H9 (cell line): Measurements from ENCODE around the gene IFT81. TPM values are rescaled to one million over a fixed set of nuclear protein-coding genes. Genes with fewer than 3 reads are reported as not detected.
A peak's percentile ranks its signal among the peaks of the same experiment; 100 is the strongest.

Experiments
- DNase-seq: peaks from one replicate; pipeline ENCODE4 v3.0.0-alpha.2; 2017
- H2AFZ ChIP-seq: one replicate; pipeline ENCODE4 v1.6.1; 2013; ENCODE audit warnings: mild to moderate bottlenecking, low read length, control low read depth, moderate library complexity
- H2AK5ac ChIP-seq: 2 replicates; pipeline ENCODE4 v1.6.1; 2013; ENCODE audit warnings: low read length, control low read depth, mixed read lengths; ENCODE audit not compliant: insufficient read length
- H2BK120ac ChIP-seq: one replicate; pipeline ENCODE4 v1.6.1; 2013; ENCODE audit warnings: low read depth, mild to moderate bottlenecking, low read length, control low read depth, inconsistent platforms; ENCODE audit not compliant: poor library complexity, severe bottlenecking
- H2BK12ac ChIP-seq: 2 replicates; pipeline ENCODE4 v1.6.1; 2013; ENCODE audit warnings: low read length, control low read depth, mixed read lengths, low read depth; ENCODE audit not compliant: insufficient read length
- H2BK15ac ChIP-seq: 2 replicates; pipeline ENCODE4 v1.6.1; 2013; ENCODE audit warnings: low read depth, low read length, control low read depth
- H2BK20ac ChIP-seq: one replicate; pipeline ENCODE4 v1.6.1; 2013; ENCODE audit warnings: low read depth, mild to moderate bottlenecking, low read length, control low read depth, inconsistent platforms; ENCODE audit not compliant: poor library complexity, severe bottlenecking
- H2BK5ac ChIP-seq: 2 replicates; pipeline ENCODE4 v1.6.1; 2013; ENCODE audit warnings: low read length, control low read depth, mixed read lengths; ENCODE audit not compliant: insufficient read length
- H3K14ac ChIP-seq: 2 replicates; pipeline ENCODE4 v1.6.1; 2013; ENCODE audit warnings: low read length, control low read depth; ENCODE audit not compliant: insufficient read depth
- H3K18ac ChIP-seq: 2 replicates; pipeline ENCODE4 v1.6.1; 2013; ENCODE audit warnings: low read depth, mild to moderate bottlenecking, mixed read lengths, low read length, control low read depth; ENCODE audit not compliant: insufficient read length
- H3K23ac ChIP-seq: 2 replicates; pipeline ENCODE4 v1.6.1; 2013; ENCODE audit warnings: low read length, control low read depth, mixed read lengths, low read depth; ENCODE audit not compliant: insufficient read length
- H3K23me2 ChIP-seq: 2 replicates; pipeline ENCODE4 v1.6.1; 2013; ENCODE audit warnings: low read depth, mild to moderate bottlenecking, mixed read lengths, low read length, control low read depth; ENCODE audit not compliant: insufficient read length, poor library complexity, severe bottlenecking
- H3K27ac ChIP-seq: 2 replicates; pipeline ENCODE4 v1.5.1; 2013; ENCODE audit warnings: low read length, control low read depth, mixed read lengths, low read depth; ENCODE audit not compliant: insufficient read length
- H3K27me3 ChIP-seq: 2 replicates; pipeline ENCODE4 v1.6.1; 2013; ENCODE audit warnings: low read length, control low read depth, inconsistent platforms; ENCODE audit not compliant: insufficient read depth
- H3K4ac ChIP-seq: 2 replicates; pipeline ENCODE4 v1.6.1; 2013; ENCODE audit warnings: low read depth, mild to moderate bottlenecking, control low read depth, inconsistent platforms, low read length, moderate library complexity
- H3K4me1 ChIP-seq: 2 replicates; pipeline ENCODE4 v1.6.1; 2013; ENCODE audit warnings: low read length, control low read depth, inconsistent platforms; ENCODE audit not compliant: insufficient read depth
- H3K4me2 ChIP-seq: 2 replicates; pipeline ENCODE4 v1.6.1; 2013; ENCODE audit warnings: low read length, control low read depth, mixed read lengths; ENCODE audit not compliant: insufficient read length, insufficient read depth
- H3K56ac ChIP-seq: 2 replicates; pipeline ENCODE4 v1.6.1; 2013; ENCODE audit warnings: low read depth, mild to moderate bottlenecking, mixed read lengths, low read length, control low read depth; ENCODE audit not compliant: insufficient read length
- H3K79me1 ChIP-seq: 2 replicates; pipeline ENCODE4 v1.6.1; 2013; ENCODE audit warnings: low read depth, mild to moderate bottlenecking, moderate library complexity, low read length, control low read depth, inconsistent platforms; ENCODE audit not compliant: insufficient read depth, poor library complexity, severe bottlenecking
- H3K79me2 ChIP-seq: 2 replicates; pipeline ENCODE4 v1.6.1; 2013; ENCODE audit warnings: low read length, control low read depth, inconsistent platforms; ENCODE audit not compliant: insufficient read depth
- H3K9ac ChIP-seq: 2 replicates; pipeline ENCODE4 v1.6.1; 2013; ENCODE audit warnings: low read length, control low read depth, mixed read lengths; ENCODE audit not compliant: insufficient read length; ENCODE audit errors: extremely low read depth
- H3K9me3 ChIP-seq: one replicate; pipeline ENCODE4 v1.6.1; 2013; ENCODE audit warnings: low read depth, low read length, inconsistent platforms; ENCODE audit not compliant: control insufficient read depth
- H3T11ph ChIP-seq: one replicate; pipeline ENCODE4 v1.6.1; 2013; ENCODE audit warnings: mild to moderate bottlenecking, low read length, control low read depth, inconsistent platforms
- H4K20me1 ChIP-seq: one replicate; pipeline ENCODE4 v1.6.1; 2013; ENCODE audit not compliant: control insufficient read depth, insufficient read length, insufficient read depth
- H4K5ac ChIP-seq: 2 replicates; pipeline ENCODE4 v1.6.1; 2013; ENCODE audit warnings: low read depth, mild to moderate bottlenecking, mixed read lengths, low read length, control low read depth; ENCODE audit not compliant: insufficient read length
- H4K8ac ChIP-seq: replicated peaks from 2 replicates; pipeline ENCODE4 v1.6.1; 2013; ENCODE audit warnings: low read length, control low read depth, mixed read lengths, low read depth; ENCODE audit not compliant: insufficient read length
- H4K91ac ChIP-seq: 2 replicates; pipeline ENCODE4 v1.6.1; 2013; ENCODE audit warnings: low read depth, mild to moderate bottlenecking, moderate library complexity, mixed read lengths, low read length, control low read depth; ENCODE audit not compliant: insufficient read length
- H3K27ac Mint-ChIP-seq, 3 experiments: 2 replicates in 2 of 3; 3 replicates in 1 of 3; pipeline ENCODE4 v1.8.0; 2020 to 2021; ENCODE audit warnings: mixed read lengths in 3 of 3, mild to moderate bottlenecking in 1 of 3, moderate library complexity in 1 of 3
- H3K27me3 Mint-ChIP-seq: 2 replicates; pipeline ENCODE4 v1.8.0; 2021; ENCODE audit warnings: low read depth, mild to moderate bottlenecking, moderate library complexity, mixed read lengths
- H3K36me3 Mint-ChIP-seq, 3 experiments: 2 replicates in 2 of 3; 3 replicates in 1 of 3; pipeline ENCODE4 v1.8.0; 2020 to 2021; ENCODE audit warnings: low read depth in 3 of 3, mixed read lengths in 3 of 3; ENCODE audit not compliant: insufficient read depth in 1 of 3
- H3K4me1 Mint-ChIP-seq, 2 experiments: 2 replicates each; pipeline ENCODE4 v1.8.0; 2020; ENCODE audit warnings: mixed read lengths in 2 of 2
- H3K4me3 Mint-ChIP-seq, 2 experiments: 2 replicates in 1 of 2; 3 replicates in 1 of 2; pipeline ENCODE4 v1.8.0; 2020 to 2021; ENCODE audit warnings: mild to moderate bottlenecking in 2 of 2, mixed read lengths in 2 of 2, moderate library complexity in 1 of 2
- H3K9me3 Mint-ChIP-seq, 2 experiments: 2 replicates in 1 of 2; 3 replicates in 1 of 2; pipeline ENCODE4 v1.8.0; 2020; ENCODE audit warnings: mild to moderate bottlenecking in 2 of 2, mixed read lengths in 2 of 2, moderate library complexity in 1 of 2
- CTCF ChIP-seq: fragments of 200-600 bp; sonication (generic); conservative IDR thresholded peaks from 3 replicates; pipeline ENCODE4 v1.8.0; 2021; ENCODE audit warnings: antibody characterized with exemption, mild to moderate bottlenecking
- WGBS: extraction: QIAGEN DNeasy Blood & Tissue Kit; methylation state at CpG from one replicate; pipeline ENCODE4 v1.1.7; 2013; ENCODE audit warnings: missing lambda C conversion rate, low lambda C conversion rate, mixed read lengths; ENCODE audit not compliant: insufficient read length; ENCODE audit errors: extremely low coverage; 5-methylcytosine and 5-hydroxymethylcytosine counted together
- total RNA-seq: library from RNA; stranded (reverse); gene quantifications from 2 replicates; pipeline ENCODE4 v1.2.1, GENCODE V29; 2021

Gene IFT81
- total RNA-seq, 1 experiment from 2014 or later = 9.3 TPM

DNA sequence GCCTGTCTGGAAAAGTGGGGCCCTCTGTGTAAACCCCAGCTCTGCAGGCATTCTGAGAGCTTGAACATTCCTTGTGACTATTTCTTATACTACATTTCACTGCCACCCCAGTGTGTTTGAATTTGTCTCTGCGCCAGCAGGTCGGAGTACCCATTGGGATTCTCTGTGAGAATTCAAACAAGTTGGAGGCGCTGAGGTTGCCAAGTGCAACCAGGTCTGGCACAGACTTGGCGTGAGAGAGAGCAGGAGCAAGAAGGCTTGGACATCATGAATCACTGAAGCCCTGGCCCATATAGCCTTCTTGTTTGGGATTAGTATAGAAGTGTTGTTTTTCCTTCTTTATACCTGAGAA, 123.9 kb downstream of the IFT81 start:
- no peak overlapping the region for H3K27ac ChIP-seq
- H2BK120ac ChIP-seq = no peak overlapping the region
- peaks cover 0 to 7% of the 10 kb centered on the region in 2 experiments; a peak in 2 of 5 replicates for H3K9me3 Mint-ChIP-seq
- H3K27ac Mint-ChIP-seq = peak overlapping the region in 1 of 3 experiments; percentile 44; a peak in 1 of 7 replicates
- H3K9me3 ChIP-seq = no peaks in the 10 kb centered on the region
- H3K4me1 ChIP-seq = no peaks in the 10 kb centered on the region
- H2BK5ac ChIP-seq = no peak overlapping the region
- H3K36me3 Mint-ChIP-seq = peaks cover 0 to 9% (median 2%) of the 10 kb centered on the region in 3 experiments; a peak in 3 of 7 replicates
- TF ChIP-seq CTCF = no peak
- no peak for DNase-seq
- no peaks in the 10 kb centered on the region for H3K27me3 ChIP-seq
- H4K5ac ChIP-seq = no peak overlapping the region
- H3K79me1 ChIP-seq = no peaks in the 10 kb centered on the region
- H3K4ac ChIP-seq = no peak overlapping the region
- H3K4me3 Mint-ChIP-seq = no peak overlapping the region
- no peak overlapping the region for H2BK12ac ChIP-seq
- H3K79me2 ChIP-seq = no peaks in the 10 kb centered on the region
- no peak overlapping the region for H2AFZ ChIP-seq
- no peak overlapping the region for H3K9ac ChIP-seq
- no peak overlapping the region for H3K4me2 ChIP-seq
- no peaks in the 10 kb centered on the region for H4K20me1 ChIP-seq
- H3T11ph ChIP-seq = no peak overlapping the region
- no peak overlapping the region for H4K8ac ChIP-seq
- peaks cover 24 to 38% of the 10 kb centered on the region in 2 experiments for H3K4me1 Mint-ChIP-seq
- no peak overlapping the region for H2BK20ac ChIP-seq
- WGBS = no CpG with 5 or more reads among the region's 4 CpGs
- no peak overlapping the region for H2BK15ac ChIP-seq
- H3K23me2 ChIP-seq = no peaks in the 10 kb centered on the region
- no peak overlapping the region for H3K18ac ChIP-seq
- no peak overlapping the region for H2AK5ac ChIP-seq
- no peaks in the 10 kb centered on the region for H3K27me3 Mint-ChIP-seq
- no peak overlapping the region for H3K56ac ChIP-seq
- H3K14ac ChIP-seq = no peak overlapping the region
- H4K91ac ChIP-seq = no peak overlapping the region
- H3K23ac ChIP-seq = no peak overlapping the region
